Activated CD8-positive, alpha-beta memory T cell treated with anti-CD3 and anti-CD28 coated beads, Interleukin-2, amount 10 ng/mL, durations not matched to agents 7 days and 5 days (primary cell): Measurements from ENCODE around the gene LHCGR. TPM values are rescaled to one million over a fixed set of nuclear protein-coding genes. Genes with fewer than 3 reads are reported as not detected.

ENCODE experiments used
- ATAC-seq: fragments of 150-1000 bp; cut with Tn5 transposase; one replicate; pipeline ENCODE4 v1.10.0; 2021; ENCODE audit warnings: moderate library complexity
- CTCF ChIA-PET: fragments of 350-600 bp; sonication (Branson Sonifier 250); formaldehyde crosslinking; loops from one replicate; lab custom pipeline; 2021; ENCODE audit warnings: antibody characterized with exemption; lab: Charles Lee
- DNase-seq: peaks from one replicate; pipeline ENCODE4 v3.0.0-alpha.2; 2020
- H3K27ac Mint-ChIP-seq: one replicate; pipeline ENCODE4 v1.8.0; 2021; ENCODE audit warnings: mild to moderate bottlenecking, mixed read lengths
- H3K27me3 Mint-ChIP-seq: one replicate; pipeline ENCODE4 v1.8.0; 2021; ENCODE audit warnings: mixed read lengths
- H3K36me3 Mint-ChIP-seq: one replicate; pipeline ENCODE4 v1.8.0; 2021; ENCODE audit warnings: mild to moderate bottlenecking, mixed read lengths
- H3K4me1 Mint-ChIP-seq: one replicate; pipeline ENCODE4 v1.8.0; 2021; ENCODE audit warnings: mixed read lengths
- H3K4me3 Mint-ChIP-seq: one replicate; pipeline ENCODE4 v1.8.0; 2021; ENCODE audit warnings: mild to moderate bottlenecking, moderate library complexity, mixed read lengths
- H3K9me3 Mint-ChIP-seq: one replicate; pipeline ENCODE4 v1.8.0; 2022; ENCODE audit warnings: low read depth, mixed read lengths
- total RNA-seq, 2 experiments: library from RNA; stranded (reverse); gene quantifications; one replicate each; pipeline ENCODE4 v1.2.3, GENCODE V29; 2021

The LHCGR gene
- total RNA-seq = not detected

GRCh38 chr2:48755473-48755872, at the start of gene LHCGR:
Gene LHCGR (minus strand): TSS chr2:48755724. CDS start chr2:48755671, 53 bp downstream.
- Mint-ChIP-seq H3K4me1 (peaks cover 3% of the 10 kb centered on the region), H3K9me3 (no peaks in the 10 kb centered on the region), H3K27me3 (peaks cover 30% of the 10 kb centered on the region), H3K36me3 (no peaks in the 10 kb centered on the region), H3K4me3 (no peak within 1 kb of the TSS), H3K27ac (no peak within 1 kb of the TSS)
- CTCF ChIA-PET = no interaction called here
- no peak for DNase-seq
- no peak for ATAC-seq

DNA sequence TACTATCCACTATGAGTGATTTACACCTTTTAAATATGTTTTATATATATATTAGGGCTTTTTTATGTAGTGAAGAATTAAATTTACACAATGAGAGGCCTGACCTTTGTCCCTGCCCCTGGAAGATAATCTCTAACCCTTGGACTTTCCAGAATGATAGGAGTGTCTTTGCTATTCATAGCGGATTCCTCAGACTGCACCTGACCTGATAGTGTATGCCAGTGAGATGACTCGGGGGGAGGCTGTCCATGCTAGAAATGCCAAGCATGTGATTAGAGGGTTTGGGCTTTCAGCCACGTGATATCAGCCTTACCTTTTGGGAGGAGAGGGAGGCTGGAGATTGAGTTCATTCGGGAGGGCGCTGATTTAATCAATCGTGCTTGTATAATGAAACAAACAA, 44.1 kb upstream of the LHCGR start:
- no peaks in the 10 kb centered on the region for H3K9me3 Mint-ChIP-seq
- DNase-seq (no peak), ATAC-seq (no peak)
- CTCF ChIA-PET = no interaction called here
- H3K27me3 Mint-ChIP-seq = no peaks in the 10 kb centered on the region
- no peaks in the 10 kb centered on the region for H3K4me1 Mint-ChIP-seq
- H3K27ac Mint-ChIP-seq = no peak overlapping the region
- no peaks in the 10 kb centered on the region for H3K36me3 Mint-ChIP-seq
- no peak overlapping the region for H3K4me3 Mint-ChIP-seq

- H3K4me3 Mint-ChIP-seq = no peak overlapping the region
- CTCF ChIA-PET = no interaction called here
Observed at GRCh38 chr2:48795065-48795464, 39.5 kb upstream of the LHCGR start.

GRCh38 chr2:48793671-48794070, 38.1 kb upstream of the LHCGR start:
- Mint-ChIP-seq H3K4me1 (no peaks in the 10 kb centered on the region), H3K27me3 (no peaks in the 10 kb centered on the region), H3K4me3 (no peak overlapping the region), H3K27ac (no peak overlapping the region), H3K36me3 (no peaks in the 10 kb centered on the region), H3K9me3 (peaks cover 2% of the 10 kb centered on the region)
- CTCF ChIA-PET = no interaction called here
- no peak for DNase-seq
- no peak for ATAC-seq

More at GRCh38 chr2:48795065-48795464, 39.5 kb upstream of the LHCGR start:
- Mint-ChIP-seq H3K27ac (no peak overlapping the region), H3K27me3 (no peaks in the 10 kb centered on the region), H3K36me3 (no peaks in the 10 kb centered on the region), H3K9me3 (peaks cover 2% of the 10 kb centered on the region), H3K4me1 (no peaks in the 10 kb centered on the region)
- ATAC-seq (no peak), DNase-seq (no peak)

DNA sequence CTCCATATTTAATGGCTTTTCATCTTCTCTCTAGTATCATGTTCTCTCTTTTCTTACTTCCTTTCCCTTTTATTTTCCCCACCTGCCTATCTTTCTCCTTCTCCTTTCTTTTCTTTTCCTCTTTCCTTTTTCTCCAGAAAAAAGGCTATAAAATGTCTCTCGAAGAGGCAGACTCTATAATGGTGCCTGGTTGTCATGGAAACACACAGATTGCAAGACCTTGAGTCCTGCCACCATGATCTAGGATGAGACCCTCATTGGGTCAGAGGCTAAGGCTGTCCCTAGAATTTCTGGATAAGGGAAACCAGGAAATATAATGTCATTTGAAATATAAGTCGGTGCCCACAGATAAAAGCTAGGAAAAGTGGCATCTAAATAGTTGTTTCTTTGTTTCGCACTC, 36.5 kb upstream of the LHCGR start:
- H3K4me3 Mint-ChIP-seq = no peak overlapping the region
- DNase-seq = no peak
- no peaks in the 10 kb centered on the region for H3K27me3 Mint-ChIP-seq
- peaks cover 2% of the 10 kb centered on the region for H3K9me3 Mint-ChIP-seq
- H3K4me1 Mint-ChIP-seq = no peaks in the 10 kb centered on the region
- no peak for ATAC-seq
- H3K36me3 Mint-ChIP-seq = no peaks in the 10 kb centered on the region
- no peak overlapping the region for H3K27ac Mint-ChIP-seq
- CTCF ChIA-PET = no interaction called here

DNA sequence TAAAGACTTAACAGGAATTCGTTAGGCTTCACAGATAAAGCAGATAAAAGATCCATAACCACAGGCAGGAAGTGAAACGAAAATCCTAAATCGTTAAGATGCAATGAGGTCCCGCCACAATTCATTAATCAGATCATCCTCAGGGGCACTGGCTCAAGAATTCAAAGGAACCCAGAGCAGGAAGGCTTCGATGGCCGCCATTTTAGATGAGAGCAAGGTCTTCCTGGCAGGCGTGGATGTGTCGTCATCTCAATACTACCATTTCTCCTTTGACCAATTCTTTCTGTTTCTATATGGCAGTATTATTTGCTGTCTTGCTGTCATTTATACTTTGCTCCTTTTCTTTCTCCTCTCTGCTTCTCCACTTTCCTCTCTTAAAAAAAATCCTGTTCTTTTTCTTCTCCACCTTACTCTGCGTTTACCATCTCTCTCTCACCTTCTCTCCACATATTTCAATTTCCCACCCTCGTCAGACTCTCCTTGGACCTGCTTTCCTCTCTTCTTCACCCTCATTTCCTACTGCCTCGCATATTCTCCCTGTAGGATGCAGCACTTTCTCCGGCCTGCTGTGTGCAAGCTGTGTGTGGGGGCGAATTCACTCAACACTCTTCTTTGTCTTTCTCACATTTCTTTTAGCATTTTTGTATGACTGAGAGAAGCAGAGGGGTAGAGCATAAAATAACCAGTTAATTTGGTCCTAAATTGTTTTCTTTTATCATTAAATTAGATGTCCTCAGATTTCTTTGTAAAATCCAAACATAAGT, 35.1 kb upstream of the LHCGR start:
- Mint-ChIP-seq H3K27ac (no peak overlapping the region), H3K27me3 (no peaks in the 10 kb centered on the region), H3K9me3 (peaks cover 2% of the 10 kb centered on the region), H3K36me3 (no peaks in the 10 kb centered on the region), H3K4me3 (no peak overlapping the region), H3K4me1 (no peaks in the 10 kb centered on the region)
- DNase-seq = no peak
- no peak for ATAC-seq
- CTCF ChIA-PET = no interaction called here

DNA sequence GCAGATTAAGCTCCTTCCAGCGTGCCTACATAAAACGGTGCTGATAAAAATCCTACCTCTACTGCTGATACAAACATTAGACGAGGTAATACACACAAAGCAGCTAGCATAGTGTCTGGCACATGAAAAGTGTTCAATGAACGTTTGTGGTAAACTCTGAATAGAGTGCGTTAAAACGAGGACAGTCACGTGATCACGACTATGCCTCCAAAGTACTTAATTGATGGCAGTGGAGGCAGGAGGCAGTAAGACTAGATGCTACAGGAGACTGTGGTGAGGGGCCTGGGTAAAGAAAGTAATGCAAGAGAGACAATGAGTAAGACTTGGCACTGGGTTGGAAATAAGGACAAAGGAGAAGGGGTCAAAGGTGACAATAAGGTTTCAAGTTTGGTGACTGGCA, 32.1 kb upstream of the LHCGR start:
- CTCF ChIA-PET = no interaction called here
- H3K4me1 Mint-ChIP-seq = no peaks in the 10 kb centered on the region
- H3K27ac Mint-ChIP-seq = no peak overlapping the region
- DNase-seq (no peak), ATAC-seq (no peak)
- H3K27me3 Mint-ChIP-seq = no peaks in the 10 kb centered on the region
- no peaks in the 10 kb centered on the region for H3K36me3 Mint-ChIP-seq
- no peaks in the 10 kb centered on the region for H3K9me3 Mint-ChIP-seq
- H3K4me3 Mint-ChIP-seq = no peak overlapping the region

- Mint-ChIP-seq H3K9me3 (no peaks in the 10 kb centered on the region), H3K27ac (no peak overlapping the region), H3K4me1 (no peaks in the 10 kb centered on the region), H3K36me3 (no peaks in the 10 kb centered on the region), H3K4me3 (no peak overlapping the region), H3K27me3 (no peaks in the 10 kb centered on the region)
- no peak for ATAC-seq
- CTCF ChIA-PET = no interaction called here
- no peak for DNase-seq
Observed at GRCh38 chr2:48781366-48781765, 25.8 kb upstream of the LHCGR start.

GRCh38 chr2:48779019-48779716, 23.6 kb upstream of the LHCGR start:
- DNase-seq = no peak
- Mint-ChIP-seq H3K4me1 (no peaks in the 10 kb centered on the region), H3K27me3 (no peaks in the 10 kb centered on the region), H3K27ac (no peak overlapping the region), H3K4me3 (no peak overlapping the region), H3K9me3 (no peaks in the 10 kb centered on the region), H3K36me3 (no peaks in the 10 kb centered on the region)
- ATAC-seq = no peak
- CTCF ChIA-PET = no interaction called here

DNA sequence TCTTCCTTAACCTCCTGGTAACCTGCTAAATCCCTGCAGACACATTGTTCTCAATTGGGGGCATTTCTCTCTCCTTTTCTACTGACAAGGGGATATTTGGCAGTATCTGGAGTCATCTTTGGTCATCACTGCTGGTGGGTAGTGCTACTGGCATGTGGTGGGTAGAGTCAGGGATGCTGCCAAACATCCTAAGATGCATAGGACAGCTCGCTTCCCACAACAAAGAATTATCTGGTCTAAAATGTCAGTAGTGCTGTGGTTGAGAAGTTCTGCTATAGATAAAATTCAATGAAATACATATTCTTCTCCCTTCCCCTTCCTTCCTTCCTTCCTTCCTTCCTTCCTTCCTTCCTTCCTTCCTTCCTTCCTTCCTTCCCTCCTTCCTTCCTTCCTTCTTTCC, 18.7 kb upstream of the LHCGR start:
- no peak for DNase-seq
- Mint-ChIP-seq H3K9me3 (no peaks in the 10 kb centered on the region), H3K27ac (no peak overlapping the region), H3K27me3 (peaks cover under 1% of the 10 kb centered on the region), H3K4me1 (no peaks in the 10 kb centered on the region), H3K36me3 (no peaks in the 10 kb centered on the region), H3K4me3 (no peak overlapping the region)
- no peak for ATAC-seq
- CTCF ChIA-PET = no interaction called here

DNA sequence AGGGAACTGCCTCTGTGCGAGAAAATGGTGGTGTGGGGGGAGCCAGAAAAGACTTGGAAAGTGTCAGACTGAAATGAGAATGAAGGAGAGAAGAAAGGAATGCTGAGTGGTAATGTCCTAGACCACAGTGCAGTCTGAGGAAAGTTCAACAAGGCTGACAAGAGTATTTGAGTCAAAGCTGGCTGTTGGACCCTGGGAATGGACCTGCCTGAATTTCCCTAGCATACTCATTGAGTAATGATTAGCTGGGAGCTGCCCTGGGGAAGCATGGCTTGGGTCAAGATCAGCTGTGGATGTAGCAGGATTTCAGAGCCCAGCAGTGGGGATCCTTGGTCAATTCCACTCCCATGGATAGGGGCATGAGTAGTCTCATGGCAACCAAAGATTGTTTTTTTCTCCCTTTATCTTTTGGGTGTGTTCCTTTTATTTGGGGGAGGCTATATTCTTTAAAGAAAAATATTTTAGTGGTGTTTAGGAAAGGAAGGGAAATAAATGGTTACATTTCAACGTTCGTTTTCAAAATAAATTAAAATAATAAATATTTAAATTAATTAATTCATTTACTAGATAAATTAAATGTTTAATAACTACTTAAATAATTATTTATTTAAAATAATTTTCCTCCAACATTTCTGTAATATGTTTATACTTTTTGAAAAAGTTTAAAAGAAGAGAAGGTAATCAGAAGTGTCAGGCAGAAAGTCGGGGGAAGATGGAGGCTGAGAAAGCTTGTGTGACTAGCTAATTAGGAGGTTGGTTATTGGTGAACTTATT, 15.9 kb upstream of the LHCGR start:
- H3K4me3 Mint-ChIP-seq = no peak overlapping the region
- no peaks in the 10 kb centered on the region for H3K4me1 Mint-ChIP-seq
- no peaks in the 10 kb centered on the region for H3K36me3 Mint-ChIP-seq
- DNase-seq (no peak), ATAC-seq (no peak)
- H3K27me3 Mint-ChIP-seq = peaks cover 5% of the 10 kb centered on the region
- CTCF ChIA-PET = no interaction called here
- no peaks in the 10 kb centered on the region for H3K9me3 Mint-ChIP-seq
- no peak overlapping the region for H3K27ac Mint-ChIP-seq

DNA sequence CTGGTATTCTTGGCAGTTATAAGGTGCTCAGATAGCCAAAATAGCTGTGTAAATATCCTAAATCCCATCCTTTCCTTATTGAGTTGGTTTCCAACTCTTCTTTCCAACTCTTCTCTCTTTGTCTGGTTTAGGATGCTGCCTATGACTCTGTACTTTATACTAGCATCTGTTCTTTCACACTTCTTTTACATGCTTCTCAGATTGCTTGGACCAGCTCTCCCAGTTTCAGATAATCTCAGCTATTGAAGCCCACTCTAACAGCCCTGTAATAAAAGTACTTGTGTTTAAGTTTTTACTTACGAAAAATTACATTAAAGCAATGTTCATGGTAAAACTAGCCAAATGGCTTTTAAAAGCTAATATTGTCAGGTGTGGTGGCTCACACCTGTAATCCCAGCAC, 14.7 kb upstream of the LHCGR start:
- no peaks in the 10 kb centered on the region for H3K36me3 Mint-ChIP-seq
- no peak overlapping the region for H3K27ac Mint-ChIP-seq
- H3K4me3 Mint-ChIP-seq = no peak overlapping the region
- CTCF ChIA-PET = no interaction called here
- ATAC-seq (no peak), DNase-seq (no peak)
- no peaks in the 10 kb centered on the region for H3K9me3 Mint-ChIP-seq
- H3K27me3 Mint-ChIP-seq = peaks cover 5% of the 10 kb centered on the region
- no peaks in the 10 kb centered on the region for H3K4me1 Mint-ChIP-seq

DNA sequence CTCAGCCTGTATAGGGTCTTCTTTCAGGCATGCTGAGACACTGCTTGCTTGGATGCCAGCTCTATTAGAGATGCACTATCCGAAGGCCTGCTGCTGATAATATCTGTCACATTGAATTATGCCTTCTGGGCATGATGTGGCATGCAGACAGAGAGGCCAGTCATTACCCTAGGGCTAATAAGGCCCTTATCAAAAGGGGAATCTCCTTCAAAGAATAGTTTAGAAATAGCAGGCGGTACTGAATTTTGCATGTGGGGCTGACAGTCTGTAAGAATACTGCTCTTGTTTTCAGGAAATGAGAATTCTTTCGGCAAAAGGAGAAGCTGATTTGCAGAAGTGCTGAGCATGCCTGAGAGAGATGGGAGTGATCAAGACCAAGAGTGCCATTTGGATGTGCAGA, 13.1 kb upstream of the LHCGR start:
- CTCF ChIA-PET = no interaction called here
- Mint-ChIP-seq H3K4me1 (no peaks in the 10 kb centered on the region), H3K27ac (no peak overlapping the region), H3K36me3 (no peaks in the 10 kb centered on the region), H3K9me3 (no peaks in the 10 kb centered on the region), H3K4me3 (no peak overlapping the region), H3K27me3 (peaks cover 5% of the 10 kb centered on the region)
- DNase-seq (no peak), ATAC-seq (no peak)

GRCh38 chr2:48767330-48767729, 11.8 kb upstream of the LHCGR start:
- no peak overlapping the region for H3K27ac Mint-ChIP-seq
- no peak overlapping the region for H3K4me3 Mint-ChIP-seq
- H3K9me3 Mint-ChIP-seq = no peaks in the 10 kb centered on the region
- H3K4me1 Mint-ChIP-seq = no peaks in the 10 kb centered on the region
- DNase-seq (no peak), ATAC-seq (no peak)
- no peaks in the 10 kb centered on the region for H3K36me3 Mint-ChIP-seq
- CTCF ChIA-PET = no interaction called here
- H3K27me3 Mint-ChIP-seq = peaks cover 5% of the 10 kb centered on the region
